ENCODE results near the gene RAPGEF1.
"Not testable (repeated sequence)": the region's sequence is repeated elsewhere in the genome, so short reads cannot be mapped to it uniquely, and the experiment has no call there.

Gene RAPGEF1

GRCh38 chr9:131685753-131686706 lies 53.8 kb downstream of the RAPGEF1 start:
- DNase-seq (ENCODE audit: low read depth) = no peak

GRCh38 chr9:131683094-131683493 lies 56.8 kb downstream of the RAPGEF1 start:
- DNase-seq (ENCODE audit: low read depth) = not testable (repeated sequence)

- no peak for DNase-seq (ENCODE audit: low read depth)
Observed at GRCh38 chr9:131682261-131682660, 57.6 kb downstream of the RAPGEF1 start.

DNA sequence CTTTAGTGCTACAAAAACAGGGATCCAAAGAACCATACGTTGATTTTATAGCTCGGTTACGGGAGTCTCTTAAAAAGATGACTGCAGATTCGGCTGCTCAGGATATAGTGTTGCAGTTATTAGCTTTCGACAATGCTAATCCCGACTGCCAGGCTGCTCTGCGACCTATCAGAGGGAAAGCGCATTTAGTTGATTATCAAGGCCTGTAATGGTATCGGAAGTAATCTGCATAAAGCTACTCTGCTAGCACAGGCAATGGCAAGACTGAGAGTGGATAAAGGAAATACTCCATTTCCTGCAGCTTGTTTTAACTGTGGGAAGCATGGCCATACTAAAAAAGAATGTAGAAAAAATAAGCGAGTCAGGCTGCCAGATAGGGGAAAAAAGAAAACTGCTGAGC lies 58.0 kb downstream of the RAPGEF1 start:
- not testable (repeated sequence) for DNase-seq (ENCODE audit: low read depth)

DNA sequence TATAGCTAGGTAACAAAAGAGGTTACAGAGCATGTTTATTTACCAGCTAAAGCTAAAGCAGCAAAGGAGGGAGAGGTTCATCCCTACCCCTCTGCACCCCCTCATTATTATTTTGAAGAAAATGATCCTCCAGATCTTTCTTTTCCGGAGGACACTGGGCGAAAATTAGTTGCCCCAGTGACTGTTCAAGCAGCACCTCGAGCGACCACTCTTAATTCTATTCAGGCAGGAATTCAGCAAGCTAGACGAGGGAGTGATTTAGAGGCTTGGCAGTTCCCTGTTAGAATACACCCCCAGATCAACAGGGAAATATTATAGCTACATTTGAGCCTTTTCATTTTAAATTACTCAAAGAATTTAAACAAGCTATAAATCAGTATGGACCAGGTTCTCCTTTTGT lies 58.8 kb downstream of the RAPGEF1 start:
- DNase-seq (ENCODE audit: low read depth) = not testable (repeated sequence)

GRCh38 chr9:131679261-131680020 lies 60.4 kb downstream of the RAPGEF1 start:
- DNase-seq (ENCODE audit: low read depth) = no peak

DNA sequence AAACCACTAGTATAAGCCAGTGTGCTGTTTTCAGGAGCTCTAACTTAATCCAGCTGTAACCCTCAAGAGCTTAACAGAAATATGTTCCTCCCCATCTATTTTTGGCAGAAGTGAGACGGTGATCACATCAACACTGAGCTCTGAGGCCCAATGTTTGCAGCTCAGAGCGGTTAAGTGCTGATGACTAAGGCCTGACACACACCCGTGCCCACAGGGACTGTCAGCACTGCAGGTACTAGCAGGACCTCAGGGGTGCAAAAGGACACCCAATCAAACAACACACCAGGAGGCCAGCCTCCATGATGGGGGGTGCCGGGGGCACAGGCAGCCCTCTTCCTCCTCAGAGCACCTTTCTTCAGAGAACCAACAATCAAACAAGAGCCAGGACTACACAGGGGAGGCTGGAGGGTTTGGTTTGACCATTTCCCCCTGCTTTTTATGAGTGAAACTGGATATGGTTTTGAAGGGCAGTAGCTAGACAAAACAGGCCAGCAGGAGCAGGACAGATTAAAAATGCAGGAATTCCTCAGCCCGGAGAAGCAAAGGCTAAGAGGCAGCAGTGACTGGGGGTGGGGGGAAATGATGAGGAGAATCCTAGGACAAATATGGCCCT lies 61.3 kb downstream of the RAPGEF1 start:
- DNase-seq (ENCODE audit: low read depth) = peak; percentile 74

GRCh38 chr9:131677444-131678180 lies 62.3 kb downstream of the RAPGEF1 start:
- no peak for DNase-seq (ENCODE audit: low read depth)

- no peak for DNase-seq (ENCODE audit: low read depth)
Observed at GRCh38 chr9:131677049-131677443, 62.8 kb downstream of the RAPGEF1 start.

- no peak for DNase-seq (ENCODE audit: low read depth)
Observed at GRCh38 chr9:131676431-131676972, 63.4 kb downstream of the RAPGEF1 start.

- no peak for DNase-seq (ENCODE audit: low read depth)
Observed at GRCh38 chr9:131675437-131676022, 64.3 kb downstream of the RAPGEF1 start.

DNA sequence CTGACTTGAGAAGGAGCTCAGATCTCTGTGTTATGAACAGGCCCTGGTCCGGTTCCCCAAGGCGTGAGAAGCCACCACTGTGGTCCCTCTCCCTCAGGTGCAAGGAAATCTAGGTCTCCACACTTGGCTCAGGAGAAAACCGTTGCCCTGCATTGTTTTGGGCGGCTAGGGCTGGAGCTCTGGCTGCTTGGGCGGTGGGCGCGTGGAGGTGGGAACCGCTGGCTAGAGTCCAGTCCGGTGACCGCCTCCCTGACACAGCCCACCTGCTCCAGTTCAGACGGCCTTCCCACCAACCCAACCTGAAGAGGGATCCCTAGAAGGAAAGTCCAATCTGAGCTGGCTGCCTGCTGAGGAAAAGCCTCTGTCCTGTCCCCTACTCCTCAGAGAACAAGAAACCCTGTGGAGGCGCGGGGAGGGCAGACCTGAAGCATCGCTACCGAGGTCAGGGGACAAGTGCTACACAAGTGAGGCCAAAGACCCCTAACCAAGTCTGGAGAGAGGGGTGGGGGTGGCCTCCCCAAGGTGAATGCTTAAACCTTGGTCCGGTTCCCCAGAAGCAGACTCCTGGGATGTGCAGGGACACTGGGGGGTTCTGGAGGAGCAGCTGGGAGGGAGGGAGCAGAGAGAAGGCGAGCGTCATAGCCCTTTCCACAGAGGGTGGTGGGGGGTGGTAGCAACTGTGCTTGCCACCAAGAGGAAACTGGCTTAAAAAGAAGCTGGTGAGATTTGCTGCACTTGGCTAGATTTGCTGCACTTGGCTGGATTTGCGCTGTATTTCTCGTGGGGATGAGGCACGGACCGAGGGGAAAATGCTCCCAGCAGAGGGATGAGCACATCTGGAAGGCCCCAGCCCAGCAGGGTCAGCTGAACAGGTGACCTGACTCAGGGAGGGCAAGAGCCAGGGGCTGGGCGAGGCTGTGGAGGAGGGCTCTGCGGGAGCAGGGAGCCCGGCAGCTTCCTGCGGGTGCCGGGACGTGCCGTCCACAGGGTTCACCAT lies 65.2 kb downstream of the RAPGEF1 start:
- DNase-seq (ENCODE audit: low read depth) = no peak

DNA sequence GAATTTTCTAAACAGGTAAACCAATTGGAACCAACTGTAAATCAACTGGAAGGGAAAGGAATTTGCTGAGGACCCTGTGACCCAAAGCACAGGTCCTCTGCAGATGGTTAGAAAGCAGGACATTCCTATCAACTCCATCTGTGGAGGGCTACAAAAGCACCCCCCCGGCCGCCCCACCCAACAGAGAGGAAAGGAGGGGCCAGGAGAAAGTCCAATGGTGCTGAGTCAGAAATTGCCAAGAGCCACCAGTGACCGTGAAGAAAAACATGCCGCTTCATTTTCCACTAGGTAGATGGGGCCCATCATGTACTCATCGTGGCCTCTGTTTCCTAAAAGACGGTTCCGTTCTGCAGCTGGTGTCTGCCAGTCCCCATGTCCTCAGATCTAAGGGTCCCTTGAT lies 66.3 kb downstream of the RAPGEF1 start:
- DNase-seq (ENCODE audit: low read depth) = no peak

GRCh38 chr9:131673068-131673467 lies 66.8 kb downstream of the RAPGEF1 start:
- no peak for DNase-seq (ENCODE audit: low read depth)

DNA sequence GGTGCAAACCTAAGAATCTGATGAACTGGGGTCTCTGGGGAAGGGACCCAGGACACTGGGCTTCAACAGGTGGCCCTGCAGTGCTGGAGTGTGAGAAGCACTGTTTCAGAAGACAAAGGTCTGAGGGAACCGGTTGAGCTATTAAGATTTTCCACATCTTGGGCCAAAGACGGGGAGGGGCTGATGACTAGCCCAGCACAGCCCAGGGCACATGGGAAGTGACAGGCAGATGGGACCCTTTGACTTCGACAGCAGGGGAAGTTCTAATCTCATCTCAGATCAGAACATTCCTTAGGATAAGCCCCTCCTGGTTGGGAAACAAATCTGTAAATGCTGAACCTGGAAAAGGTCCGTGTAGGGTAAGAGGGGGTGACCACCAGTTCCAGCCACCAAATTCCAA lies 67.4 kb downstream of the RAPGEF1 start:
- DNase-seq (ENCODE audit: low read depth) = no peak

DNA sequence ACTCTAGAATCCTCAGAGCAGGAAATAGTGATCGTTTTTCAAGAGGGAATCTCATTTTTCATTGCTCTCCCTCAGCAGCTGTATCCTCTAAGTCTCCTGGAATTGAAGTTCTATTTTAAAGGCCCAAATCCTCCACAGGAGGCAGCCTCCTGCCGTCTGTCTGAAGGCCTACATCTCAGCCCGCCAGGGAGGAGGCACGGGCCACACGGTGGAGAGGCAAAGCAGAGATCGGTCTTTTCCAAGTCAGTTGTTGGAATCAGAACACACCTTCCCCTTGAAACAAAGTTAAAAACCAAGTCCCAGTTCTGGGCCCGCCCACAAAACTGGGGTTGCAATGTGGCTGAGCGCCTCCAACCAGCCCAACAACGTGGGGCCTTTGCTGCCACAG lies 68.7 kb downstream of the RAPGEF1 start:
- DNase-seq (ENCODE audit: low read depth) = no peak

DNA sequence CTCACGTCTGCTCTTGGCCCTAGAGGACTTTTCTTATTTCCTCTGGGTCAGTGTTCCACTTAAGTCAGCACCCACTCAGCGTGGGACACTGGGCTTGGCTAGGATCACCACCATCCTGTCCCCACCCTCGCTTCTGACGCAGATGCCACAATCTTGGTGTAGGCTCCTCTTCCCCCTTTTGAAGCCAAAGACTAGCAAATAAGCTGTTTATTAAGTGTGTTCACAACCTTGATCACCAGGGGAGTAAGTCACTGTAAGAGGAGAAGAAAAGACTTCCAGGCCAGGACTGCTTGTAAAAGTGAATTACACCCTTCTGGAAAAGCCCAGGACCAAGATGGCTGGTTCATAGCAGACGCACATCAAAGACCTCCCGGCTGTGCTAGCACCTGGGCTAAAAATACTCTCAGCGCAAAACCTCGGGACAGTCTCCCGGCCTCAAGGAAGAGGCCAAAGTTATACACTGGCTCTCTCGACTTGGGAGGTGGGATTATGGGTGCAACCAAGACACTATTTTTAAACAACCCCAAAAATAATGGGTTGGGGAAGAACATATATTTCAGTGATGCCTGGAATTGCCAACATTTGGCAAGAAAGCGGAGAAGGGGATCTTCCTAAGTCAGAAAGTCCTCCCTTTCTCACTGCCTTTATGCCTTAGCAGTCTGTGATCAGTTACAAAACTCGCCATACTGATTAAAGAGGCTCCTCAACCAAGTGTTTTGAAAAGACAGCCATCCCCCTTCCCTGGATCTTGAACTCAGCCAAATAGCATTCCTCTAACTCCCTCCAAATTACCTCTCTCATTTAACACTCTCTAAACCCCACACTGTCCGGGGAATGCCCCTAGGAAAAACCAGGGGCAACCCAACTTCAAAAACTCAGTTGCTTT lies 69.4 kb downstream of the RAPGEF1 start:
- no peak for DNase-seq (ENCODE audit: low read depth)

GRCh38 chr9:131669269-131670157 lies 70.4 kb downstream of the RAPGEF1 start:
- DNase-seq (ENCODE audit: low read depth) = peak; percentile 47
